ENCODE data around the gene KLF13. TPM values are rescaled to one million over a fixed set of nuclear protein-coding genes. Genes with fewer than 3 reads are reported as not detected.

KLF13 gene
- total RNA-seq, 2 donors from 2014 or later, result 18.7 to 18.9 TPM

- WGBS, 2 experiments (ENCODE audit: insufficient coverage in 1 of 2, insufficient read length in 1 of 2), result 94% methylated on average over 14 to 19 of the region's 19 CpGs
- Histone ChIP-seq H3K4me1 (ENCODE audit: control insufficient read depth, insufficient read depth, low read length) (no peaks in the 10 kb centered on the region), H3K27ac (ENCODE audit: low read depth, low read length) (no peak overlapping the region), H3K36me3 (ENCODE audit: control insufficient read depth, insufficient read depth, low read length) (no peaks in the 10 kb centered on the region), H3K9ac (ENCODE audit: extremely low read depth, low read length, poor library complexity, severe bottlenecking) (no peak overlapping the region), H3K9me3 (ENCODE audit: control insufficient read depth, low read length) (no peaks in the 10 kb centered on the region), H3K4me3 (ENCODE audit: low read length) (no peak overlapping the region), H3K27me3 (ENCODE audit: control insufficient read depth, insufficient read depth, low read length, poor library complexity, severe bottlenecking) (no peaks in the 10 kb centered on the region)
- Mint-ChIP-seq H3K4me3 (no peak overlapping the region), H3K9me3 (no peaks in the 10 kb centered on the region), H3K36me3 (ENCODE audit: low read depth) (no peaks in the 10 kb centered on the region), H3K27me3 (ENCODE audit: insufficient read depth) (no peaks in the 10 kb centered on the region), H3K27ac (no peak overlapping the region), H3K4me1 (peaks cover 9% of the 10 kb centered on the region)
- TF ChIP-seq CTCF (conservative IDR thresholded peaks at IDR 0.05), result no peak
- DNase-seq, result no peak
These were observed 21.6 kb downstream of the KLF13 start for GRCh38 chr15:31347981-31348803.

- H3K36me3 Mint-ChIP-seq (ENCODE audit: low read depth), result peaks cover under 1% of the 10 kb centered on the region
- H3K9ac ChIP-seq (ENCODE audit: extremely low read depth, low read length, poor library complexity, severe bottlenecking), result no peak overlapping the region
- H3K4me1 Mint-ChIP-seq, result peaks cover 12% of the 10 kb centered on the region
- H3K9me3 Mint-ChIP-seq, result no peaks in the 10 kb centered on the region
- no peak for DNase-seq
- no peaks in the 10 kb centered on the region for H3K27me3 ChIP-seq (ENCODE audit: control insufficient read depth, insufficient read depth, low read length, poor library complexity, severe bottlenecking)
- no peaks in the 10 kb centered on the region for H3K9me3 ChIP-seq (ENCODE audit: control insufficient read depth, low read length)
- H3K4me3 ChIP-seq (ENCODE audit: low read length), result no peak overlapping the region
- 93 to 96% methylated on average over 11 to 13 of the region's 13 CpGs for WGBS, 2 experiments (ENCODE audit: insufficient coverage in 1 of 2, insufficient read length in 1 of 2)
- H3K36me3 ChIP-seq (ENCODE audit: control insufficient read depth, insufficient read depth, low read length), result no peaks in the 10 kb centered on the region
- H3K27ac ChIP-seq (ENCODE audit: low read depth, low read length), result no peak overlapping the region
- H3K27me3 Mint-ChIP-seq (ENCODE audit: insufficient read depth), result no peaks in the 10 kb centered on the region
- no peak overlapping the region for H3K4me3 Mint-ChIP-seq
- TF ChIP-seq CTCF (conservative IDR thresholded peaks at IDR 0.05), result no peak
- no peaks in the 10 kb centered on the region for H3K4me1 ChIP-seq (ENCODE audit: control insufficient read depth, insufficient read depth, low read length)
- H3K27ac Mint-ChIP-seq, result no peak overlapping the region
These were observed 22.9 kb downstream of the KLF13 start for GRCh38 chr15:31349233-31350141.

GRCh38 chr15:31350771-31351170 is 24.1 kb downstream of the KLF13 start:
- Histone ChIP-seq H3K27ac (ENCODE audit: low read depth, low read length) (no peak overlapping the region), H3K9me3 (ENCODE audit: control insufficient read depth, low read length) (no peaks in the 10 kb centered on the region), H3K27me3 (ENCODE audit: control insufficient read depth, insufficient read depth, low read length, poor library complexity, severe bottlenecking) (no peaks in the 10 kb centered on the region), H3K9ac (ENCODE audit: extremely low read depth, low read length, poor library complexity, severe bottlenecking) (no peak overlapping the region), H3K4me1 (ENCODE audit: control insufficient read depth, insufficient read depth, low read length) (no peaks in the 10 kb centered on the region), H3K4me3 (ENCODE audit: low read length) (no peak overlapping the region), H3K36me3 (ENCODE audit: control insufficient read depth, insufficient read depth, low read length) (no peaks in the 10 kb centered on the region)
- Mint-ChIP-seq H3K36me3 (ENCODE audit: low read depth) (peaks cover 2% of the 10 kb centered on the region), H3K27ac (no peak overlapping the region), H3K9me3 (no peaks in the 10 kb centered on the region), H3K27me3 (ENCODE audit: insufficient read depth) (no peaks in the 10 kb centered on the region), H3K4me1 (peaks cover 12% of the 10 kb centered on the region), H3K4me3 (no peak overlapping the region)
- no peak for DNase-seq
- 90 to 93% methylated on average over 2 to 7 of the region's 7 CpGs for WGBS, 2 experiments (ENCODE audit: insufficient coverage in 1 of 2, insufficient read length in 1 of 2)
- no peak for TF ChIP-seq CTCF (conservative IDR thresholded peaks at IDR 0.05)
